ENCODE data around the gene MRC1. TPM values are rescaled to one million over a fixed set of nuclear protein-coding genes. Genes with fewer than 3 reads are reported as not detected.

The MRC1 gene
- total RNA-seq, 4 donors from 2014 or later: 8.1 to 22.0 (median 11.1) TPM

- H3K4me1 ChIP-seq: no peaks in the 10 kb centered on the region
- H3K27me3 ChIP-seq: no peaks in the 10 kb centered on the region
- H3K9me3 ChIP-seq: no peaks in the 10 kb centered on the region
- H3K36me3 ChIP-seq: no peaks in the 10 kb centered on the region
- H3K4me3 ChIP-seq: no peak overlapping the region
- DNase-seq: no peak
- TF ChIP-seq CTCF (IDR thresholded peaks at IDR 0.05) (no peak), POLR2A (IDR thresholded peaks at IDR 0.05) (no peak)
- no peak overlapping the region for H3K27ac ChIP-seq
Observed at GRCh38 chr10:17817316-17817715, 8.2 kb downstream of the MRC1 start.

GRCh38 chr10:17817790-17818189 lies 8.6 kb downstream of the MRC1 start:
- H3K27me3 ChIP-seq: no peaks in the 10 kb centered on the region
- no peaks in the 10 kb centered on the region for H3K4me1 ChIP-seq
- no peak overlapping the region for H3K4me3 ChIP-seq
- no peak overlapping the region for H3K27ac ChIP-seq
- DNase-seq: no peak
- no peaks in the 10 kb centered on the region for H3K9me3 ChIP-seq
- no peaks in the 10 kb centered on the region for H3K36me3 ChIP-seq
- TF ChIP-seq POLR2A (IDR thresholded peaks at IDR 0.05) (no peak), CTCF (IDR thresholded peaks at IDR 0.05) (no peak)

- Histone ChIP-seq H3K9me3 (no peaks in the 10 kb centered on the region), H3K27me3 (no peaks in the 10 kb centered on the region), H3K27ac (no peak overlapping the region), H3K4me1 (no peaks in the 10 kb centered on the region), H3K4me3 (no peak overlapping the region), H3K36me3 (no peaks in the 10 kb centered on the region)
- DNase-seq: no peak
- TF ChIP-seq CTCF (IDR thresholded peaks at IDR 0.05): no peak
- no peak for TF ChIP-seq POLR2A (IDR thresholded peaks at IDR 0.05)
Observed at GRCh38 chr10:17819836-17820235, 10.7 kb downstream of the MRC1 start.

GRCh38 chr10:17820943-17821342 lies 11.8 kb downstream of the MRC1 start:
- TF ChIP-seq CTCF (IDR thresholded peaks at IDR 0.05): no peak
- TF ChIP-seq POLR2A (IDR thresholded peaks at IDR 0.05): no peak
- no peaks in the 10 kb centered on the region for H3K27me3 ChIP-seq
- no peak overlapping the region for H3K27ac ChIP-seq
- no peaks in the 10 kb centered on the region for H3K9me3 ChIP-seq
- H3K4me1 ChIP-seq: no peaks in the 10 kb centered on the region
- H3K4me3 ChIP-seq: no peak overlapping the region
- DNase-seq: no peak
- H3K36me3 ChIP-seq: no peaks in the 10 kb centered on the region

- no peaks in the 10 kb centered on the region for H3K4me1 ChIP-seq
- H3K9me3 ChIP-seq: no peaks in the 10 kb centered on the region
- no peaks in the 10 kb centered on the region for H3K36me3 ChIP-seq
- H3K27ac ChIP-seq: no peak overlapping the region
- no peak overlapping the region for H3K4me3 ChIP-seq
- TF ChIP-seq CTCF (IDR thresholded peaks at IDR 0.05) (no peak), POLR2A (IDR thresholded peaks at IDR 0.05) (no peak)
- DNase-seq: no peak
- H3K27me3 ChIP-seq: no peaks in the 10 kb centered on the region
Observed at GRCh38 chr10:17821893-17822292, 12.7 kb downstream of the MRC1 start.

- Histone ChIP-seq H3K27ac (no peak overlapping the region), H3K27me3 (no peaks in the 10 kb centered on the region), H3K36me3 (no peaks in the 10 kb centered on the region)
Observed at GRCh38 chr10:17831341-17831740, 22.2 kb downstream of the MRC1 start.

More at GRCh38 chr10:17831341-17831740, 22.2 kb downstream of the MRC1 start:
- Histone ChIP-seq H3K9me3 (no peaks in the 10 kb centered on the region), H3K4me1 (peaks cover 0 to 5% (median 0%) of the 10 kb centered on the region in 4 donors), H3K4me3 (no peak overlapping the region)
- DNase-seq: no peak
- TF ChIP-seq CTCF (IDR thresholded peaks at IDR 0.05) (no peak), POLR2A (IDR thresholded peaks at IDR 0.05) (no peak)

Measured in Peyer's patch (tissue), 4 donors.